ENCODE data around the gene LSM5. TPM values are rescaled to one million over a fixed set of nuclear protein-coding genes. Genes with fewer than 3 reads are reported as not detected.
A peak's percentile ranks its signal among the peaks of the same experiment; 100 is the strongest.
"Not testable (repeated sequence)": the region's sequence is repeated elsewhere in the genome, so short reads cannot be mapped to it uniquely, and the experiment has no call there.

LSM5 gene
- polyA plus RNA-seq, 10 donors, result 58.6 to 75.0 (median 65.4) TPM

DNA sequence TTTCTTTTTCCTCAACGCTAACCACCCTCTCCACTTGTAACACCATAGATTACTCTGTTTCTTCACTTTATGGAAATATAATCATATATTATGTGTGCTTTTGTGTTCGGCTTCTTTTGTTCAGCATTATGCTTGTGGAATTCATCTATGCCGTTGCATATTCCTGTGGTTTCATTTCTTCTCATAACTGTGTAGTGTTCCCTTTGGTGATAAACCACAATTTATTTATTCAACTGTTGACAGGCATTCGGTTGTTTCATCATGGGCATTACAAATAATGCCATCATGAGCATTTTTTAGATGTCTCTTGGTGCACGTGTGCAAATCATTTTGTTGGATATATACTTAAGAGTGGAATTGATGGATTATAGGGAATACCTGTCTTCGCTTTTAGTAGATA lies 17.2 kb upstream of the LSM5 start:
- no peak for DNase-seq

DNA sequence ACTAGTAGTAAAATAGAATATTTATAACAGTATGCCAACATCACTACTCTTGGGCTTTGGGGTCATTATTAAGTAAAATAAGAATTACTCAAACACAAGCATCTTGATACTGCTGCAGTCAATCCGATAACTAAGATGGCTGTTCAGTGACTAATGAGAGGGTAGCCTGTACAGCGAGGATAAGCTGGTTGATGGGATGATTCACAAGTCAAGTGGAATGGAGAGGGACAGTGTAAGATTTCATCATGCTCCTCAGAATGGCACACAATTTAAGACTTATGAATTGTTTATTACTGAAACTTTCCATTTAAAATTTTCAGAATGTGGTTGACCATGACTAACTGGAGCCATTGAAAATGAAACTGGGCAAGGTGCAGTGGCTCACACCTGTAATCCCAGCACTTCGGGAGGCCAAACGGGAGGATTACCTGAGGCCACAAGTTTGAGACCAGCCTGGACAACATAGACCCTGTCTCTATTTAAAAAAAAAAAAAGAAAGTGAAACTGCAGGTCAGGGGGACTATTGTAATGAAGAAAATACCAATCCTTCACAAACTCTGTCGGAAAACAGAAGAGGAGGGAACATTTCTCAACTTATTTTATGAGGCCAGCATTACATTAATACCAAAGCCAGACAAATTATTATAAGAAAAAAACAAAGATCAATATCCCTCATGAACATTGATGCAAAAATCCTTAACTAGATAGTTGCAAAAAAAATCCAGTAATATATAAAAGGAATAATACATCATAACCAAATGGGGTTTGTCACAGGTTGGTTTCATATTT lies 16.3 kb upstream of the LSM5 start:
- DNase-seq, result peak in 1 of 3 donors; percentile 81

- no peak for DNase-seq
Observed at GRCh38 chr7:32502728-32503127, 12.5 kb upstream of the LSM5 start.

- DNase-seq, result peak in 1 of 3 donors; percentile 42
Observed at GRCh38 chr7:32501522-32501921, 11.3 kb upstream of the LSM5 start.

DNA sequence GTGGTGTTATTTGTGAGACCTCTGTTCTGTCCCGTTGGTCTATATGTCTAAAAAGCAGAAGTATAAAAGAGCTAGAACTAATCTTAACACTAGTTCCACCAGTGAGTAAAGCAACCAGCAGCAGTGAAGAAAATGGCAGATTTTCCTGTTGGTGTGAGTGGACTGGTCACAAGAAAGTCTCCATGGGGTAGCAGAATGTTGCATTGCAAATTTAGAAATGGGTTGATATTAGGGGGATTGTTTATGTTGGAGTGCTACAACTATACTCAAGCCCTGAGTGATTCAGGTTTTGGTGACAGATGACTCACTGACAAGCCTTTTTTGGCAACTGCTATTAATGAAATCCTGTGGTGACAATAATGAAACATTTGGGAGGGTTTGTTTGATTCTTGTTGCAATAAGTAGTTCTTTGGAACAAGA lies 10.8 kb upstream of the LSM5 start:
- peak in 1 of 3 donors; percentile 48 for DNase-seq

- not testable (repeated sequence) for DNase-seq
Observed at GRCh38 chr7:32500216-32500615, 10.0 kb upstream of the LSM5 start.

GRCh38 chr7:32499755-32500154 lies 9.6 kb upstream of the LSM5 start:
- DNase-seq, result not testable (repeated sequence)

- peak in 1 of 3 donors; percentile 2 for DNase-seq
Observed at GRCh38 chr7:32496052-32496813, 6.1 kb upstream of the LSM5 start.

DNA sequence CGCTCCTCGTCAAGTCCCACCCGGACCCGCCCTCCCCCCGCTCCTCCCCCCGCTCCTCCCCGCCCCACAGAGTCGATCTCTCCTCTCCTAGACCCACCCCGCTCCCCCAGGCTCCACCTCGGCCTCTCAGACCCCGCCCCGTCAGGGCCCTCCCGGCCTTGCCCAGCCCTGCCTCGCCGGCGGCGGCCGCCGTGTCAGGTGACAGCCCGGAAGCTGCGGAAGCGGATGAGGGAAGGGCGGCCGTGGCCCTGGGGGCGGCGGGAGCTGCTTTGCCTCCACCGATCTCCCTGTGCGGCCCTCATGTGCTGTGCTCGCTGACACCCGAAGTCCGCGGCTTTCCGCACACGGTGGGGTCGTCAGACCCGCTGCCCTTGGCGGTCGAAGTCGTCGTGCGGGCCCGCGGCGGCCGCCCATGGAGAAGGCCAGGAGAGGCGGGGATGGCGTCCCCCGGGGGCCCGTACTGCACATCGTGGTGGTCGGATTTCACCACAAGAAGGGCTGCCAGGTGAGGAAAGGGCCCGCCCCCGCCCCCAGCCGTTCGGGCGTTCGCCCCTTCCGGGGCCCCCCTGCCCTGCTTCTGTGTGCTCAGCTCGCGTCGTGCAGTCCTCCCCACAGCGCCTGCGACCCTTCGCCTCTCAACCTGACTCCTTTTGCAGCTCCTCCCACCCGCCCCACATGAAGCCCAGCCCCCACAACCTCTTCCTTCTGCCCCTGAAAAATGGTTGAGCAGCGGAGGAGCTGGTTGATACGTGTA lies 5.3 kb upstream of the LSM5 start, which contains the start of gene AVL9:
Gene AVL9 (plus strand): TSS at position 192 of the 754 bp plus-strand sequence. CDS start 221 bp downstream, at position 413.
- peak; percentile 95 to 98 (median 96) for DNase-seq

GRCh38 chr7:32494946-32495297 lies 4.7 kb upstream of the LSM5 start:
- DNase-seq, result no peak

DNA sequence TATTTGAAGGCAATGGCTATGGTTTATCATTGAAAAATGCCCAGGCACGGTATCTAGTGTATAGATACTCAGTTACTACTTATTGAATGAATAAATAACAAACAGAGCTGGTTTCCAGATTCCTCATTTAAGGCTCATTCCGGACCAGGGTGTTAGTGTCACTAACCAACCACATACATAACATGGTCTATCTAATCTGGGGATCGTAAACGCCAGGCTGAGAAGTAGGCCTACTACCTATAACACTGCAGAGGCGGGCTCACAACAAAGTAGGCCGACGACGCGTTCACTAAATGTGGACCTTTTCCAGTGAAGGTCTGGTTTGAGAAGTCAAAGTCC lies 423 bp downstream of the LSM5 start:
- no peak for DNase-seq

DNA sequence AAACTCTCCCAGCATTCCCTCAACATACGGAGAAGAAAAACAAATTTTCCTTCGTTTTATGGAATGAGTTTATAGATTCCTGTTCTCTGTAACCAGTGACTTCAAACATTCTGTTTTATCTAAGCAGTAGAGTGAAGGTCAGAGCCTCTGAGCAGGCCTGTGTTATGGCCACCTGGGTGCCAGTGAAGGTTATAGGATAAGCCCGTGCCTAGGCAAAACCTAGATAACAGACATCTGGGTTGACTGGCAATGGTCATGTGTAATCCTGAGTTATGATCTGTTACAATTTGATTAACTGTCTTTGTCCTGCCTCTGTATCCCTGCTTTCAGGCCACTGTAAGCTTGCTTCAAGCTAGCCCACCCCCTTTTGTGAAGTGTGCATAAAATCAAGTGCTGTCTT lies 8.3 kb downstream of the LSM5 start:
- DNase-seq, result no peak

- no peak for DNase-seq
Observed at GRCh38 chr7:32481176-32481575, 9.0 kb downstream of the LSM5 start.

DNA sequence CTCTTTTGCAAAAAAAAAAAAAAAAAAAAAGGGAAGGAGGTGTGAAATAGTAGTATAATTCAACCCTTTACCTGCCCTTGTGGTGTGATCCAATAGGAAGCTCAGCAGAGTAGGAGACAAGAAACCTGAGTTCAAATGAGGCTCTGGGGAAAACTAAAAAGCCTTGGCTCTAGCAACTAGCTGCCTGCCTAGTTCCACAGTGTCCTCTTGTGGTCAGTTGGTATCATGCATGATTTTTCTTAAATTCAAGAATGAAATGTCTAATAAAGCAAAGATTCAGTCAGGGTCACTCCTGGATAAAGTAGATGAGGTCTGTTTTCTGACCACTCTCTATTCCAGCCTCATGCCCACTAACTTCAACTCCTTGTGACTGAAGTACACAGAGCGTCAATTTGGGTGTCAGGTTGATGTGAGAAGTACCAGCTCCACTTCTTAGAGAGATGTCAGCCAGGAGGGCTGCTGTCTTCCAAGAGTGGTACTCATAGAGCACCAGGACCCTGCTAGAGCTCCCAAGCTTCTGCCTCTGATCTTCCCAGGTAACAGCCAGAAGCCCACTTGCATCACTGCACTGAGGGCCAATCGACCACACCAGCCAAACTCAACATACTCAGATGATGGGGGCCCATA lies 10.5 kb downstream of the LSM5 start:
- peak in 2 of 3 donors; percentile 16 to 42 for DNase-seq

- DNase-seq, result no peak
Observed at GRCh38 chr7:32477649-32477980, 12.6 kb downstream of the LSM5 start.

GRCh38 chr7:32476816-32477648 lies 13.1 kb downstream of the LSM5 start:
- no peak for DNase-seq

DNA sequence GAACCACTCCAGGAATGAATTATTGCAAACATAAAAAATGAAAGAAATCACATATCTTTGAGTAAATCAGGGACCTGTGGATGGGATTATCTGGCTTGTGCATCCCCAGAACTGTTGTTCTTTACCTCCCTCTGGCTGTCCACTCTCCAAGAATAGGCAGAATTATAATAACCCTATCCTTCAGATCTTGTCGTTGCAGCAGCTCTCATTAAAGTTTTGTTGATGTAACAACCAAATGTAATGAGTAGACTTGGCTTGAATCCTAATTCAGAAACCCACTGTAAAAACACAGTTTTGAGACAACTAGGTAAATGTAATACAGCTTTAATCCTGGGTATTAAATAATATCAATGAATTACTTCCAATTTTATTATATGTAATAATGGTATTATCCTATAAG lies 16.2 kb downstream of the LSM5 start:
- no peak for DNase-seq

- DNase-seq, result no peak
Observed at GRCh38 chr7:32472015-32472414, 18.2 kb downstream of the LSM5 start.

DNA sequence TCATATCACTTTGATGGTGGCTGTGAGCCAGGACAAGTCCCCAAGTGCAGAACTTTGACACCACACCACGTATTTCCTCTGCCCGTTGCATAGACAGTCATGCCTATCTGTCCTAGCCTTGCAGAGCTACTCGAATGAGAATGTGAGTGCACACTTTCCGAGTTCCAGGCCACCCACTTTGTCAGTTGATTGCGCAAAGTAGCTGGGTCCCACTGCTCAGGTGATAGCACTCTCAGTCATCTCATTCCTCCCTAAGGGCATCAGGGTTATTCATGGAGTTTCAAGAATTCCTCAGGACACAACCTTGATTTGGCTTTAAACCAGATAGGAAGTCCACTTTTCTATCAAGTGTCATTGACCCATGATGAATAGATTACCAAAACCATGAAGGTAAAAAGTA lies 19.3 kb downstream of the LSM5 start:
- no peak for DNase-seq

DNA sequence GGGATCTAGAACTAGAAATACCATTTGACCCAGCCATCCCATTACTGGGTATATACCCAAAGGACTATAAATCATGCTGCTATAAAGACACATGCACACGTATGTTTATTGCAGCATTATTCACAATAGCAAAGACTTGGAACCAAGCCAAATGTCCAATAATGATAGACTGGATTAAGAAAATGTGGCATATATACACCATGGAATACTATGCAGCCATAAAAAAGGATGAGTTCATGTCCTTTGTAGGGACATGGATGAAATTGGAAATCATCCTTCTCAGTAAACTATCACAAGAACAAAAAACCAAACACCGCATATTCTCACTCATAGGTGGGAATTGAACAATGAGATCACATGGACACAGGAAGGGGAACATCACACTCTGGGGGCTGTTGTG lies 20.2 kb downstream of the LSM5 start:
- not testable (repeated sequence) for DNase-seq

All from muscle of back (tissue), 11 donors.